GM12892 (cell line): ENCODE results near the gene DNAJA3.

Experiments
- POLR2A ChIP-seq: IDR thresholded peaks from 2 replicates; pipeline ENCODE4 v1.6.1; 2011; ENCODE audit warnings: low read depth, low read length, control low read depth
- POLR2AphosphoS5 ChIP-seq: IDR thresholded peaks from 2 replicates; pipeline ENCODE4 v1.6.1; 2011; ENCODE audit warnings: low read depth, low read length, control low read depth
- TAF1 ChIP-seq: IDR thresholded peaks from 2 replicates; pipeline ENCODE4 v1.6.1; 2011; ENCODE audit warnings: low read depth, mild to moderate bottlenecking, control low read depth, low read length, borderline replicate concordance

DNA sequence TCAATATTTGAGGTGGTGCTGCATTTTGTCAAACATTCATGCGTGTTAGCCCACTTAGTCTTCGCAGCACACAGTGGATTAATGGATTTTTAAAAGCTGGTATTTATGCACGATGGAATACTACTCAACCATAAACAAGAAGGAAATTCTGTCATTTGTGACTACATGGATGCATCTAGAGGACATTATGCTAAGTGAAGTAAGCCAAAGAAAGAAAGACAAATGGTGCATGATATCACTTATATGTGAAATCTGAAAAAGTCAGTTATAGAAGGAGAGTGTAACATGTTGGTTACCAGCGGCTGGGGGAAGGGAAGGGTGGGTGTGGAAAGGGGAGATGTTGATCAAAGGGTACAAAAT lies 73.5 kb downstream of the DNAJA3 start:
- TF ChIP-seq POLR2A, result no peak
- TF ChIP-seq POLR2AphosphoS5, result no peak
- TF ChIP-seq TAF1, result no peak
